H1 (cell line): Measurements from ENCODE around the gene MRPL39. TPM values are rescaled to one million over a fixed set of nuclear protein-coding genes. Genes with fewer than 3 reads are reported as not detected.

Experiments used
- CTCF ChIA-PET: fragments of 300-600 bp; sonication (Branson Sonifier 250); formaldehyde crosslinking; loops from one replicate; lab custom pipeline; 2021; ENCODE audit not compliant: partially characterized antibody; lab: Charles Lee
- POLR2A ChIA-PET: fragments of 300-600 bp; sonication (Branson Sonifier 250); formaldehyde crosslinking; loops from one replicate; lab custom pipeline; 2021; ENCODE audit warnings: inconsistent platforms; ENCODE audit not compliant: partially characterized antibody; lab: Charles Lee
- DNase-seq, 2 experiments: peaks; one replicate each; pipeline versions ENCODE4 v3.0.0 to v3.0.0-alpha.2; 2010 to 2022; ENCODE audit warnings: low spot score in 2 of 2, low read depth in 1 of 2, mixed read lengths in 1 of 2
- FAIRE-seq: peaks from 2 replicates; lab custom pipeline; 2011; peaks lifted over from hg19 to GRCh38; lab: Jason Lieb, UNC
- H2AFZ ChIP-seq: 2 replicates; pipeline ENCODE4 v1.8.1; 2012; ENCODE audit warnings: low read length, inconsistent platforms
- H2AK5ac ChIP-seq: 2 replicates; pipeline ENCODE4 v1.6.1; 2013; ENCODE audit warnings: low read depth, low read length
- H2BK120ac ChIP-seq: replicated peaks from 2 replicates; pipeline ENCODE3; 2013; ENCODE audit warnings: low read depth, low read length, inconsistent platforms
- H2BK12ac ChIP-seq: 2 replicates; pipeline ENCODE4 v1.6.1; 2013; ENCODE audit warnings: low read depth, low read length
- H2BK15ac ChIP-seq: 2 replicates; pipeline ENCODE4 v1.6.1; 2013; ENCODE audit warnings: low read length
- H2BK20ac ChIP-seq: 2 replicates; pipeline ENCODE4 v1.6.1; 2013; ENCODE audit warnings: low read length
- H2BK5ac ChIP-seq: 2 replicates; pipeline ENCODE4 v1.6.1; 2013; ENCODE audit warnings: low read depth, low read length
- H3K14ac ChIP-seq: 2 replicates; pipeline ENCODE4 v1.6.1; 2013; ENCODE audit warnings: inconsistent platforms; ENCODE audit not compliant: insufficient read length
- H3K18ac ChIP-seq: 2 replicates; pipeline ENCODE4 v1.6.1; 2013; ENCODE audit warnings: low read length; ENCODE audit errors: extremely low read depth
- H3K23ac ChIP-seq: 2 replicates; pipeline ENCODE4 v1.6.1; 2013; ENCODE audit warnings: inconsistent platforms; ENCODE audit not compliant: insufficient read length
- H3K23me2 ChIP-seq: 2 replicates; pipeline ENCODE4 v1.6.1; 2013; ENCODE audit warnings: low read depth, low read length
- H3K27ac ChIP-seq: 2 replicates; pipeline ENCODE4 v1.6.1; 2011; ENCODE audit warnings: low read depth, low read length, inconsistent platforms
- H3K27me3 ChIP-seq, 4 experiments: replicated peaks in 1 of 4; 1 replicate in 1 of 4; 2 replicates in 3 of 4; pipeline versions ENCODE4 v1.6.1 to v1.8.1; 2011 to 2013; ENCODE audit warnings: low read length in 3 of 4, mild to moderate bottlenecking in 3 of 4, inconsistent platforms in 2 of 4, mixed read lengths in 2 of 4, moderate library complexity in 1 of 4; ENCODE audit not compliant: control insufficient read depth in 3 of 4, insufficient read depth in 3 of 4; ENCODE audit errors: extremely low read depth in 1 of 4
- H3K36me3 ChIP-seq, 4 experiments: 2 replicates each; pipeline versions ENCODE4 v1.6.1 to v1.8.1; 2011 to 2013; ENCODE audit warnings: mild to moderate bottlenecking in 4 of 4, low read length in 3 of 4, moderate library complexity in 2 of 4, control low read depth in 1 of 4, inconsistent platforms in 1 of 4; ENCODE audit not compliant: insufficient read depth in 4 of 4, control insufficient read depth in 2 of 4
- H3K4ac ChIP-seq: replicated peaks from 2 replicates; pipeline ENCODE3; 2013; ENCODE audit warnings: low read length, low read depth, mixed read lengths, inconsistent platforms; ENCODE audit not compliant: insufficient read length
- H3K4me1 ChIP-seq, 4 experiments: replicated peaks in 1 of 4; 1 replicate in 1 of 4; 2 replicates in 3 of 4; pipeline versions ENCODE4 v1.6.1 to v1.8.1; 2011 to 2013; ENCODE audit warnings: low read length in 3 of 4, inconsistent platforms in 2 of 4, mixed read lengths in 1 of 4; ENCODE audit not compliant: insufficient read depth in 4 of 4, control insufficient read depth in 3 of 4
- H3K4me2 ChIP-seq, 2 experiments: 2 replicates each; pipeline versions ENCODE4 v1.6.1 to v1.8.1; 2011 to 2013; ENCODE audit warnings: low read depth in 2 of 2, low read length in 2 of 2, control low read depth in 1 of 2, inconsistent platforms in 1 of 2, mild to moderate bottlenecking in 1 of 2; ENCODE audit not compliant: insufficient read depth in 1 of 2
- H3K4me3 ChIP-seq, 4 experiments: fragments of 200-600, 300-600 bp in 1 of 4; sonication (generic), shearing (Covaris generic), sonication (Bioruptor Twin) in 1 of 4; 2 replicates each; pipeline versions ENCODE4 v1.5.1 to v1.8.1; 2011 to 2016; ENCODE audit warnings: low read length in 4 of 4, low read depth in 3 of 4, control low read depth in 2 of 4, inconsistent platforms in 2 of 4, mild to moderate bottlenecking in 2 of 4, mixed read lengths in 1 of 4, moderate library complexity in 1 of 4; ENCODE audit not compliant: insufficient read depth in 2 of 4; ENCODE audit errors: extremely low read depth in 1 of 4
- H3K56ac ChIP-seq: replicated peaks from 2 replicates; pipeline ENCODE3; 2013; ENCODE audit warnings: low read depth, mild to moderate bottlenecking, mixed read lengths, low read length, inconsistent platforms; ENCODE audit not compliant: insufficient read length
- H3K79me1 ChIP-seq: 2 replicates; pipeline ENCODE4 v1.6.1; 2013; ENCODE audit warnings: low read depth, low read length, control low read depth
- H3K79me2 ChIP-seq, 2 experiments: 2 replicates each; pipeline versions ENCODE4 v1.6.1 to v1.8.1; 2012 to 2013; ENCODE audit warnings: low read length in 2 of 2, mild to moderate bottlenecking in 2 of 2, inconsistent platforms in 1 of 2; ENCODE audit not compliant: insufficient read depth in 2 of 2, control insufficient read depth in 1 of 2
- H3K9ac ChIP-seq, 4 experiments: replicated peaks in 1 of 4; 1 replicate in 1 of 4; 2 replicates in 3 of 4; pipeline versions ENCODE4 v1.6.1 to v1.8.1; 2011 to 2013; ENCODE audit warnings: low read depth in 3 of 4, low read length in 3 of 4, control low read depth in 2 of 4, mild to moderate bottlenecking in 2 of 4, moderate library complexity in 2 of 4, inconsistent platforms in 1 of 4; ENCODE audit errors: extremely low read depth in 1 of 4
- H3K9me3 ChIP-seq, 2 experiments: 2 replicates each; pipeline versions ENCODE4 v1.6.1 to v1.8.1; 2012 to 2013; ENCODE audit warnings: mild to moderate bottlenecking in 2 of 2, moderate library complexity in 2 of 2, control low read depth in 1 of 2, inconsistent platforms in 1 of 2, low read depth in 1 of 2, low read length in 1 of 2, mixed read lengths in 1 of 2; ENCODE audit not compliant: insufficient read depth in 2 of 2
- H4K20me1 ChIP-seq, 2 experiments: replicated peaks in 1 of 2; 2 replicates each; pipeline versions ENCODE3 to v1.8.1; 2011 to 2013; ENCODE audit warnings: inconsistent platforms in 2 of 2, low read length in 2 of 2, mild to moderate bottlenecking in 1 of 2; ENCODE audit not compliant: insufficient read depth in 2 of 2, control insufficient read depth in 1 of 2
- H4K5ac ChIP-seq: 2 replicates; pipeline ENCODE4 v1.6.1; 2013; ENCODE audit warnings: low read length, low read depth, mixed read lengths, inconsistent platforms; ENCODE audit not compliant: insufficient read length
- H4K8ac ChIP-seq: 2 replicates; pipeline ENCODE4 v1.8.0; 2013; ENCODE audit warnings: mild to moderate bottlenecking, moderate library complexity, low read length, inconsistent platforms; ENCODE audit not compliant: insufficient read depth; ENCODE audit errors: extremely low read depth
- H4K91ac ChIP-seq: replicated peaks from 2 replicates; pipeline ENCODE3; 2013; ENCODE audit warnings: low read length, mixed read lengths, inconsistent platforms; ENCODE audit not compliant: insufficient read length
- CBX8 ChIP-seq: fragments of 300-800, 300-1000 bp; sonication (generic); IDR thresholded peaks from 2 replicates; pipeline ENCODE4 v1.7.1; 2016; ENCODE audit warnings: low read depth, low read length, borderline replicate concordance
- CEBPB ChIP-seq: IDR thresholded peaks from 2 replicates; pipeline ENCODE4 v1.6.1; 2012; ENCODE audit warnings: low read depth, low read length
- CTBP2 ChIP-seq: IDR thresholded peaks from 2 replicates; pipeline ENCODE4 v1.7.0; 2011; ENCODE audit warnings: borderline replicate concordance, mild to moderate bottlenecking, moderate library complexity, mixed read lengths, low read length; ENCODE audit not compliant: insufficient read depth, insufficient read length
- HDAC2 ChIP-seq, 2 experiments: fragments of 300-600 bp in 1 of 2; sonication (generic) in 1 of 2; IDR thresholded peaks; 2 replicates each; pipeline ENCODE4 v1.6.1; 2011 to 2012; ENCODE audit warnings: low read depth in 2 of 2, low read length in 2 of 2, mild to moderate bottlenecking in 2 of 2, moderate library complexity in 2 of 2, borderline replicate concordance in 1 of 2, inconsistent platforms in 1 of 2
- JUND ChIP-seq: IDR thresholded peaks from 2 replicates; pipeline ENCODE4 v1.6.1; 2011; ENCODE audit warnings: mild to moderate bottlenecking, improper control_type of control experiment, low read length
- KDM1A ChIP-seq: fragments of 200-600, 300-600 bp; sonication (generic); IDR thresholded peaks from 2 replicates; pipeline ENCODE4 v1.7.1; 2016; ENCODE audit warnings: mild to moderate bottlenecking, low read length, borderline replicate concordance
- MAFK ChIP-seq: IDR thresholded peaks from 2 replicates; pipeline ENCODE4 v1.6.1; 2012; ENCODE audit warnings: low read depth, mild to moderate bottlenecking, improper control_type of control experiment, low read length
- PHF8 ChIP-seq: fragments of 200-600 bp; sonication (generic); conservative IDR thresholded peaks from 2 replicates; pipeline ENCODE4 v1.7.1; 2012; ENCODE audit warnings: low read depth, mild to moderate bottlenecking, inconsistent platforms, low read length, moderate library complexity
- RAD21 ChIP-seq, 2 experiments: IDR thresholded peaks in 1 of 2; conservative IDR thresholded peaks in 1 of 2; 2 replicates each; pipeline ENCODE4 v1.6.1; 2011; ENCODE audit warnings: low read depth in 2 of 2, low read length in 2 of 2, improper control_type of control experiment in 1 of 2, inconsistent platforms in 1 of 2, mild to moderate bottlenecking in 1 of 2, moderate library complexity in 1 of 2
- RBBP5 ChIP-seq: IDR thresholded peaks from 2 replicates; pipeline ENCODE4 v1.7.1; 2012; ENCODE audit warnings: low read depth, mild to moderate bottlenecking, inconsistent platforms, low read length, moderate library complexity, borderline replicate concordance
- SRF ChIP-seq: IDR thresholded peaks from 2 replicates; pipeline ENCODE4 v1.6.1; 2011; ENCODE audit warnings: mild to moderate bottlenecking, low read depth, low read length, moderate library complexity
- SUZ12 ChIP-seq: fragments of 200-600 bp; sonication (generic); IDR thresholded peaks from 2 replicates; pipeline ENCODE4 v1.6.1; 2012; ENCODE audit warnings: mild to moderate bottlenecking, inconsistent platforms, low read length, moderate library complexity, mixed read lengths
- TAF7 ChIP-seq: optimal IDR thresholded peaks from 2 replicates; pipeline ENCODE3; 2011; ENCODE audit warnings: low read depth, mild to moderate bottlenecking, inconsistent platforms, low read length, moderate library complexity, borderline replicate concordance
- TEAD4 ChIP-seq: IDR thresholded peaks from 2 replicates; pipeline ENCODE4 v1.6.1; 2012; ENCODE audit warnings: low read depth, low read length, inconsistent platforms, mixed read lengths
- WGBS, 2 experiments: shearing (Covaris generic) in 1 of 2; methylation state at CpG; one replicate each; pipeline versions ENCODE4 v1.1.6 to v1.1.7; 2013 to 2015; ENCODE audit warnings: low lambda C conversion rate in 2 of 2, mixed read lengths in 2 of 2, inconsistent platforms in 1 of 2, low coverage in 1 of 2, missing lambda C conversion rate in 1 of 2; ENCODE audit not compliant: insufficient replicate concordance in 2 of 2, insufficient coverage in 1 of 2, insufficient read length in 1 of 2; ENCODE audit errors: extremely low coverage in 1 of 2, missing lambda C conversion rate in 1 of 2; 5-methylcytosine and 5-hydroxymethylcytosine counted together
- polyA plus RNA-seq, 7 experiments: library from polyadenylated mRNA; depleted of rRNA in 3 of 7; stranded (reverse) in 5 of 7; unstranded in 2 of 7; fragments of >200 nt in 5 of 7; fragments of 200-250 nt in 2 of 7; gene quantifications; 1 replicate in 5 of 7; 2 replicates in 1 of 7; 4 replicates in 1 of 7; pipeline versions ENCODE4 v1.2.1 to v1.2.3, GENCODE V29; 2011 to 2013; ENCODE audit warnings: missing spikeins in 2 of 7, mixed read lengths in 2 of 7
- total RNA-seq: library from RNA; stranded (reverse); fragmentation: NEBNext Ultra II Directional; extraction: Animal tissue kit (Norgen Biotek cat#: 25700); gene quantifications from 2 replicates; pipeline ENCODE4 v1.2.1, GENCODE V29; 2021

Gene MRPL39
- total and polyA plus RNA-seq, 2 of the 8 experiments (the other 6 are each of a cell fraction or from before 2014, with no cell fraction given), result 20.3 to 43.2 TPM

DNA sequence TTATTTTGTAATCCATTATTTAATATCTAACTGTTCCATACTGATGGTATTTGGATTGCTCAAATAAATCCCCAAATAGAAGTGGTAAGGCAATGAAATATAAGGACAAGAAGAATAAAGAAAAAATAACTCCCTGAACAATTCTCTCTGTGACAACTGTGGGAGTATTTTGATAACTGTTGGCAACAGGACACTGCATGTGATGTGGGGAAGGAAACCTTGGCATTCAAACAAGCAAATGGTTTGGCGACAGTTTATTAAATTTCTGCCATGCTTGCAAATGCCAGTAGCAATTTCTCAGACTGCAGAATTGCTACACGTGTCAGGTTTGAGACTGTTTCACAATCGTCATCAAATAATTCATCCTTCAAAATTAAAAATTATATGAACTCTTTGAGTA, 8.6 kb upstream of the MRPL39 start:
- Histone ChIP-seq H3K18ac (no peak overlapping the region), H3K36me3 (no peaks in the 10 kb centered on the region), H4K91ac (no peak overlapping the region), H2BK5ac (no peak overlapping the region), H3K4me3 (no peak overlapping the region), H3K4me2 (no peak overlapping the region), H3K4ac (no peak overlapping the region), H3K14ac (no peak overlapping the region), H3K27me3 (no peaks in the 10 kb centered on the region), H3K23me2 (no peaks in the 10 kb centered on the region; the same call in 1 of the 2 replicates), H2BK15ac (no peak overlapping the region), H3K56ac (no peak overlapping the region), H4K5ac (no peak overlapping the region), H2BK120ac (no peak overlapping the region), H2AFZ (no peak overlapping the region), H3K27ac (no peak overlapping the region), H3K9me3 (no peaks in the 10 kb centered on the region), H3K9ac (no peak overlapping the region), H3K79me1 (no peaks in the 10 kb centered on the region), H4K8ac (no peak overlapping the region), H4K20me1 (no peaks in the 10 kb centered on the region), H3K79me2 (no peaks in the 10 kb centered on the region), H2AK5ac (no peak overlapping the region), H3K4me1 (no peaks in the 10 kb centered on the region), H3K23ac (no peak overlapping the region), H2BK12ac (no peak overlapping the region), H2BK20ac (no peak overlapping the region)
- 92% methylated on average over 3 of the region's 3 CpGs; no CpG with 5 or more reads in 1 of the 2 experiments for WGBS, 2 experiments
- FAIRE-seq (no peak), DNase-seq (no peak)
- CTCF ChIA-PET, result interaction anchor here (1.6 kb wide), 1 partner anchor 7 kb away, joined by 18 read pairs; no protein-coding TSS in a partner anchor
- POLR2A ChIA-PET, result no interaction called here
- TF ChIP-seq CBX8 (no peak), RBBP5 (no peak), TAF7 (no peak), PHF8 (no peak), SUZ12 (no peak), JUND (no peak), TEAD4 (no peak), KDM1A (no peak), RAD21 (IDR thresholded peaks at IDR 0.05 in 1 of 2, conservative IDR thresholded peaks at IDR 0.05 in 1 of 2; ENCODE audit: low read depth in 2 of 2, low read length in 2 of 2) (no peak), HDAC2 (IDR thresholded peaks at IDR 0.05; ENCODE audit: borderline replicate concordance in 1 of 2, low read depth in 2 of 2, low read length in 2 of 2) (no peak), CEBPB (no peak), MAFK (no peak), CTBP2 (no peak), SRF (no peak)
